Measurements from ENCODE around the gene ANP32B. TPM values are rescaled to one million over a fixed set of nuclear protein-coding genes. Genes with fewer than 3 reads are reported as not detected.

The ANP32B gene
- total and polyA plus RNA-seq, 4 experiments from 2014 or later: 70.4 to 168 (median 128) TPM

GRCh38 chr9:97987487-97987886 is 4.3 kb downstream of the ANP32B start:
- intact Hi-C loops (cut with micrococcal nuclease): loop anchor here (10.0 kb wide), 1 partner anchor 293 kb away; the partner anchor contains the start of gene XPA
- Histone ChIP-seq H3K9me3 (ENCODE audit: control insufficient read depth in 1 of 2, low read length in 2 of 2) (no peaks in the 10 kb centered on the region), H3K27ac (ENCODE audit: low read depth, low read length) (no peak overlapping the region), H3K27me3 (ENCODE audit: insufficient read depth, low read length) (no peaks in the 10 kb centered on the region), H3K36me3 (ENCODE audit: insufficient read depth, low read length) (no peaks in the 10 kb centered on the region), H3K4me3 (ENCODE audit: low read length in 2 of 2) (no peak overlapping the region), H3K4me1 (ENCODE audit: insufficient read depth, low read length) (peaks cover 77% of the 10 kb centered on the region)
- peak overlapping the region in 5 of 7 donors; percentile 3 to 96 (median 64) for H3K27ac Mint-ChIP-seq
- ChIA-PET CTCF (ENCODE audit: partially characterized antibody) (interaction anchor here (1.0 to 2.4 kb wide), 3 partner anchors 9 to 65 kb away, joined by 3 to 13 read pairs (median 4); partner anchors contain the start of gene TRMO), POLR2A (ENCODE audit: partially characterized antibody) (interaction anchor here (1.2 to 9.5 kb wide), 3 partner anchors 10 to 66 kb away, joined by 4 to 176 read pairs (median 5); partner anchors contain the start of gene TRMO)
- H3K27me3 Mint-ChIP-seq: no peaks in the 10 kb centered on the region
- peak overlapping the region in 4 of 8 donors; percentile 14 to 46 (median 44) for H3K4me3 Mint-ChIP-seq
- no peak for DNase-seq
- peaks cover 50 to 73% (median 61%) of the 10 kb centered on the region in 4 donors for H3K4me1 Mint-ChIP-seq
- H3K9me3 Mint-ChIP-seq: no peaks in the 10 kb centered on the region
- H3K36me3 Mint-ChIP-seq: peaks cover 0 to 3% of the 10 kb centered on the region in 2 donors

- peaks cover 9% of the 10 kb centered on the region for H3K36me3 ChIP-seq (ENCODE audit: insufficient read depth, low read length)
- H3K4me1 ChIP-seq (ENCODE audit: insufficient read depth, low read length): peaks cover 88% of the 10 kb centered on the region
- H3K27ac ChIP-seq (ENCODE audit: low read depth, low read length): no peak overlapping the region
- Mint-ChIP-seq H3K27ac (peak overlapping the region; percentile 30 to 96 (median 58)), H3K36me3 (peaks cover 4 to 15% of the 10 kb centered on the region in 2 donors), H3K9me3 (no peaks in the 10 kb centered on the region), H3K27me3 (no peaks in the 10 kb centered on the region), H3K4me1 (peaks cover 66 to 95% (median 81%) of the 10 kb centered on the region in 4 donors), H3K4me3 (peak overlapping the region in 5 of 8 donors; percentile 5 to 68 (median 14))
- no peak for DNase-seq
- no peak overlapping the region for H3K4me3 ChIP-seq (ENCODE audit: low read length in 2 of 2)
- H3K9me3 ChIP-seq (ENCODE audit: control insufficient read depth in 1 of 2, low read length in 2 of 2): no peaks in the 10 kb centered on the region
- intact Hi-C loops (cut with micrococcal nuclease): no loop called here
- CTCF ChIA-PET (ENCODE audit: partially characterized antibody): interaction anchor here (1.2 to 2.1 kb wide), 4 partner anchors 16 to 67 kb away, joined by 4 to 7 read pairs (median 4); no protein-coding TSS in a partner anchor
- POLR2A ChIA-PET (ENCODE audit: partially characterized antibody): interaction anchor here (0.7 to 9.5 kb wide), 3 partner anchors 9 to 68 kb away, joined by 3 to 176 read pairs (median 3); partner anchors contain the start of gene TRMO
- H3K27me3 ChIP-seq (ENCODE audit: insufficient read depth, low read length): no peaks in the 10 kb centered on the region
These were observed 7.1 kb downstream of the ANP32B start for GRCh38 chr9:97990259-97990658.

- H3K27ac Mint-ChIP-seq: peak overlapping the region in 5 of 7 donors; percentile 17 to 88 (median 35)
- peaks cover 72% of the 10 kb centered on the region for H3K4me1 ChIP-seq (ENCODE audit: insufficient read depth, low read length)
- CTCF ChIA-PET (ENCODE audit: partially characterized antibody): interaction anchor here (1.2 to 2.2 kb wide), 3 partner anchors 9 to 68 kb away, joined by 3 to 11 read pairs (median 7); partner anchors contain the start of gene ANP32B
- peak overlapping the region in 5 of 8 donors; percentile 2 to 64 (median 38) for H3K4me3 Mint-ChIP-seq
- H3K27me3 Mint-ChIP-seq: no peaks in the 10 kb centered on the region
- POLR2A ChIA-PET (ENCODE audit: partially characterized antibody): interaction anchor here (3.3 to 3.8 kb wide), 2 partner anchors 8 to 70 kb away, joined by 12 to 25 read pairs; partner anchors contain the start of genes ANP32B and TRMO
- no peaks in the 10 kb centered on the region for H3K9me3 ChIP-seq (ENCODE audit: control insufficient read depth in 1 of 2, low read length in 2 of 2)
- no peak for DNase-seq
- peaks cover 60 to 87% (median 71%) of the 10 kb centered on the region in 4 donors for H3K4me1 Mint-ChIP-seq
- H3K9me3 Mint-ChIP-seq: no peaks in the 10 kb centered on the region
- no peaks in the 10 kb centered on the region for H3K27me3 ChIP-seq (ENCODE audit: insufficient read depth, low read length)
- intact Hi-C loops (cut with micrococcal nuclease): loop anchor here (1.0 kb wide), 1 partner anchor 9 kb away; the partner anchor contains the start of gene ANP32B
- peaks cover 14% of the 10 kb centered on the region for H3K36me3 ChIP-seq (ENCODE audit: insufficient read depth, low read length)
- peaks cover 8 to 22% of the 10 kb centered on the region in 2 donors for H3K36me3 Mint-ChIP-seq
- no peak overlapping the region for H3K4me3 ChIP-seq (ENCODE audit: low read length in 2 of 2)
- peak overlapping the region; percentile 11 for H3K27ac ChIP-seq (ENCODE audit: low read depth, low read length)
These were observed 8.7 kb downstream of the ANP32B start for GRCh38 chr9:97991818-97992217.

GRCh38 chr9:97992219-97992618 is 9.1 kb downstream of the ANP32B start:
- intact Hi-C loops (cut with micrococcal nuclease): loop anchor here (1.0 kb wide), 1 partner anchor 9 kb away; the partner anchor contains the start of gene ANP32B
- Histone ChIP-seq H3K4me3 (ENCODE audit: low read length in 2 of 2) (no peak overlapping the region), H3K27ac (ENCODE audit: low read depth, low read length) (peak overlapping the region; percentile 11), H3K4me1 (ENCODE audit: insufficient read depth, low read length) (peaks cover 68% of the 10 kb centered on the region), H3K27me3 (ENCODE audit: insufficient read depth, low read length) (no peaks in the 10 kb centered on the region), H3K36me3 (ENCODE audit: insufficient read depth, low read length) (peaks cover 14% of the 10 kb centered on the region), H3K9me3 (ENCODE audit: control insufficient read depth in 1 of 2, low read length in 2 of 2) (no peaks in the 10 kb centered on the region)
- ChIA-PET POLR2A (ENCODE audit: partially characterized antibody) (interaction anchor here (3.3 to 3.8 kb wide), 2 partner anchors 9 to 70 kb away, joined by 12 to 25 read pairs; partner anchors contain the start of genes ANP32B and TRMO), CTCF (ENCODE audit: partially characterized antibody) (interaction anchor here (2.1 to 2.2 kb wide), 2 partner anchors 9 to 68 kb away, joined by 7 to 11 read pairs; partner anchors contain the start of gene ANP32B)
- peak overlapping the region in 5 of 8 donors; percentile 2 to 64 (median 38) for H3K4me3 Mint-ChIP-seq
- peak overlapping the region; percentile 17 to 88 (median 35) for H3K27ac Mint-ChIP-seq
- H3K9me3 Mint-ChIP-seq: no peaks in the 10 kb centered on the region
- H3K4me1 Mint-ChIP-seq: peaks cover 60 to 89% (median 71%) of the 10 kb centered on the region in 4 donors
- DNase-seq: no peak
- H3K36me3 Mint-ChIP-seq: peaks cover 10 to 26% of the 10 kb centered on the region in 2 donors
- no peaks in the 10 kb centered on the region for H3K27me3 Mint-ChIP-seq

- H3K9me3 ChIP-seq (ENCODE audit: control insufficient read depth in 1 of 2, low read length in 2 of 2): no peaks in the 10 kb centered on the region
- intact Hi-C loops (cut with micrococcal nuclease): loop anchor here (1.0 kb wide), 1 partner anchor 10 kb away; the partner anchor contains the start of gene ANP32B
- H3K4me3 ChIP-seq (ENCODE audit: low read length in 2 of 2): no peak overlapping the region
- Mint-ChIP-seq H3K36me3 (peaks cover 14 to 34% of the 10 kb centered on the region in 2 donors), H3K27me3 (no peaks in the 10 kb centered on the region), H3K27ac (peak overlapping the region in 6 of 7 donors; percentile 17 to 81 (median 56)), H3K4me1 (peaks cover 57 to 89% (median 71%) of the 10 kb centered on the region in 4 donors), H3K4me3 (peak overlapping the region in 6 of 8 donors; percentile 3 to 67 (median 38)), H3K9me3 (no peaks in the 10 kb centered on the region)
- H3K36me3 ChIP-seq (ENCODE audit: insufficient read depth, low read length): peaks cover 22% of the 10 kb centered on the region
- ChIA-PET CTCF (ENCODE audit: partially characterized antibody) (interaction anchor here (2.2 kb wide), 2 partner anchors 10 to 70 kb away, joined by 10 to 11 read pairs; partner anchors contain the start of gene ANP32B), POLR2A (ENCODE audit: partially characterized antibody) (interaction anchor here (1.0 to 3.8 kb wide), 3 partner anchors 9 to 263 kb away, joined by 3 to 25 read pairs (median 12); partner anchors contain the start of genes ANP32B, TBC1D2 and TRMO)
- H3K27ac ChIP-seq (ENCODE audit: low read depth, low read length): no peak overlapping the region
- peaks cover 60% of the 10 kb centered on the region for H3K4me1 ChIP-seq (ENCODE audit: insufficient read depth, low read length)
- DNase-seq: peak in 3 of 5 donors; percentile 14 to 38 (median 19)
- H3K27me3 ChIP-seq (ENCODE audit: insufficient read depth, low read length): no peaks in the 10 kb centered on the region
These were observed 9.9 kb downstream of the ANP32B start for GRCh38 chr9:97993000-97993399.

- ChIA-PET POLR2A (ENCODE audit: partially characterized antibody) (interaction anchor here (3.8 kb wide), 1 partner anchor 11 kb away, joined by 25 read pairs; the partner anchor contains the start of gene ANP32B), CTCF (ENCODE audit: partially characterized antibody) (interaction anchor here (2.2 kb wide), 1 partner anchor 71 kb away, joined by 10 read pairs; no protein-coding TSS in a partner anchor)
- Mint-ChIP-seq H3K4me1 (peaks cover 52 to 81% (median 68%) of the 10 kb centered on the region in 4 donors), H3K36me3 (peaks cover 27 to 47% of the 10 kb centered on the region in 2 donors), H3K4me3 (no peak overlapping the region), H3K27ac (peak overlapping the region in 2 of 7 donors; percentile 5 to 13), H3K27me3 (no peaks in the 10 kb centered on the region), H3K9me3 (no peaks in the 10 kb centered on the region)
- no peaks in the 10 kb centered on the region for H3K27me3 ChIP-seq (ENCODE audit: insufficient read depth, low read length)
- H3K9me3 ChIP-seq (ENCODE audit: control insufficient read depth in 1 of 2, low read length in 2 of 2): no peaks in the 10 kb centered on the region
- H3K4me3 ChIP-seq (ENCODE audit: low read length in 2 of 2): no peak overlapping the region
- no peak for DNase-seq
- no peak overlapping the region for H3K27ac ChIP-seq (ENCODE audit: low read depth, low read length)
- H3K4me1 ChIP-seq (ENCODE audit: insufficient read depth, low read length): peaks cover 49% of the 10 kb centered on the region
- peaks cover 34% of the 10 kb centered on the region for H3K36me3 ChIP-seq (ENCODE audit: insufficient read depth, low read length)
- intact Hi-C loops (cut with micrococcal nuclease): no loop called here
These were observed 11.6 kb downstream of the ANP32B start for GRCh38 chr9:97994703-97995102.
